GM12864 (cell line): ENCODE results near the gene MAPRE3.

ENCODE experiments used
- DNase-seq: peaks from one replicate; pipeline ENCODE4 v3.0.0-alpha.2; 2011; ENCODE audit warnings: low read depth
- H3K4me3 ChIP-seq: 2 replicates; pipeline ENCODE4 v1.5.1; 2011; ENCODE audit warnings: mild to moderate bottlenecking, low read depth, low read length, control low read depth
- CTCF ChIP-seq: IDR thresholded peaks from 2 replicates; pipeline ENCODE4 v1.5.1; 2011; ENCODE audit warnings: low read depth, mild to moderate bottlenecking, moderate library complexity, low read length, control low read depth, inconsistent platforms; ENCODE audit errors: missing control alignments

The MAPRE3 gene

DNA sequence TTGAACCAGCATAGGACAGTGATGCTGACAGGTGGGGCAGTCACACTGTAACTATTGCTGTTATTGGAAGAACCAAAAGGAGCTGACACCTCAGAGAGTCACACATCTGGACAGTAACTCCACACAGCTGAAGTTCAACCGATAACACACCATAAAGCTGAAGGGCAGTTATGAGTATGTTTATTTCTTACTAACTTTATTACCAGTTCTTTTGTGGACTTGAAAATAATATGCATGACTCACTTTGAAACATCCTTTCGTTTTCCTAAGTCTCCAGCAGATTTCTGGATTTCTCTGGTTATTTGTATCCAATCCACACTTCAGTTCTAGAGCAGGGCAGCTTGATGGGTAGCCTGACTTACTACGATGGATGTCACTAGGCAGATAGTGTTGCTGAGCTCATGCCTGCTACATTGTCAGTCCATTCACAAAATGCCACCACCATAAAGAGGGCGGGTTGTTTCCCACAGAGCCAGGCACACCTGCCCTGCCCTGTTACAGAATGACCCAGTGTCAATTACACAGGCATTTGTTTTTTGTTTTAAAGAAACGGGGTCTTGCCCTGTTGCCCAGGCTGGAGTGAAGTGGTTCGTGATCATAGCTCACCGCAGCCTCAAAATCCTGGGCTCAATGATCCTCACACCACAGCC, 72.7 kb downstream of the MAPRE3 start:
- TF ChIP-seq CTCF = no peak
- DNase-seq = no peak
- no peak overlapping the region for H3K4me3 ChIP-seq

GRCh38 chr2:27049422-27050280, 79.2 kb downstream of the MAPRE3 start:
- peak; percentile 21 for DNase-seq
- peak overlapping the region; percentile 70 for H3K4me3 ChIP-seq
- TF ChIP-seq CTCF = no peak

GRCh38 chr2:27050281-27050995, 80.0 kb downstream of the MAPRE3 start:
- H3K4me3 ChIP-seq = peak overlapping the region; percentile 70
- peak; percentile 87 for DNase-seq
- TF ChIP-seq CTCF = peak; percentile 33

- DNase-seq = peak; percentile 91
- TF ChIP-seq CTCF = no peak
- H3K4me3 ChIP-seq = peak within 1 kb of the TSS; percentile 70
Observed at GRCh38 chr2:27050996-27051901, 80.8 kb downstream of the MAPRE3 start, which contains the start of gene AGBL5. Gene AGBL5, plus strand, starts transcription at chr2:27051668. Its CDS starts 1,291 bp downstream, at chr2:27052959.

DNA sequence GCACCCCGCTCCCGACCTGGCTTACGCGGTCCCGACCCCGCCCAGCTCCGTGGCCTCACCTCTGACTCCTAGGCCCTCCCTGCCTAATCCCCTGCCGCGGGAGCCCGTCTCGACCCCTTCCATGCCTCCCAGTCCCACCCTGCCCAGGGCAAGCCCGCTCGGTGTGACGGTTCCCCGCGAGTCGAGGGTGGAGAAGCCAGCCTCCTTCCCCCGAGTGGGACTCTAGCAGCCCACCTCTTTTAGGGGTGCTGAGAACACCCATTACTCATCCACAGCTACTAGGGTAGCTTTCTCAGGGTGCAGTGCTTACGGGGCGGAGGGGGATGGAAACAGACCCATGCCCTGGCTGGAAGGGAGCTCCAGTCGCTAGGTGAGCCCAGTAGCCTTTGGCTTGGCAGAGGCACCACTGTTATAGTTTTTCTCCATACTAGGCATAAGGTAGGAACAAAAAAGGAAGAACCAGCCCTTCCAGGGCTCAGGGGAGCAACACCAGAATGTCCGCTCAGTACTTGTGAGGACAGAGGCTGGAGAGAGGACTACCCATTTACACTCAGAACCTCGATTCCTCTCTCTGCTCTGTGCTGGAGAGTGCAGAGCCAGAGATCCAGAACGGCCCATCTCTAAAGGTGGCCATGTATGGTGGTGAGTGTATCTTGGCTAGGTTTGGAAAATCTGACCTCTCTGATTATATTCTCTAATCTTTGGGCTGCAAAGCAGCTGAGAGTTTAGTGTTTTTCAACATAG, 81.6 kb downstream of the MAPRE3 start:
- peak overlapping the region; percentile 70 for H3K4me3 ChIP-seq
- DNase-seq = no peak
- no peak for TF ChIP-seq CTCF
